HG02943 (cell line): ENCODE results near the gene IL22.

ENCODE experiments used
- ATAC-seq: cut with Tn5 transposase; IDR thresholded peaks from one replicate; pipeline ENCODE4 v1.9.1; 2021; ENCODE audit warnings: mild to moderate bottlenecking, low read depth, moderate library complexity; ENCODE audit not compliant: unreplicated experiment

The IL22 gene

GRCh38 chr12:68264857-68265256 is 11.5 kb upstream of the IL22 start:
- no peak for ATAC-seq

DNA sequence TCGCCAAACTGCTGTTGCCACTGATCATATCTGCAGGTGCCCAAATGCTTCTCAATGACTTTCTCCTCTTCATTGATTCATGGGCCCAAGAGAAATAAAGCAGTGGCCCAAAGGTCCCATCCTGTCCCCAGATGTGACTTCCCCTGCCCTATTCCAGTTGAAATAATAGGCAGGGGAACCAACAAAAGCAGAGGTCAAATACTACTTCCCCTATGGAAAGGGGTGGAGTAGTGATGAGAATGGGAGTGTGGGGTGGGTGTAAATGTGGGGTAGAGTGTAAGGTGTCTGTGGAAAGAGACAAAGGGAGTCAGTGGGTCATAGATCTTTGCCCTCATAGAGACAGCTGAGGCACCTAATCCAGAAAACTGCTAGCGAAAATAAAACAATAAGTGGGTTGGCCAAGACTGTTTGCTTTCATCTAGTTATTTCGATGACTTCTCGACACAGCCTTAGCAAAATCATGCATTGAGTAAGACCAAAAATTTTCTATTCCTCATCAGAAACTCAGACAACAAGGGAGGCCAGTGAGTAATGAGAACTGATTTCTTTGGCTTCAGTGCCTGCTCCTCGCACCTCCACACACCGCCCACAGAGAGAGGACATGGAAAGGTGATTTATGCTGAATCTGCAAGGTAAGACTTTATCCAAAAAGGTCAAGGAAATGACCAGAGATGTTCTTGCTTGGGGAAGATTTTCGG is 10.9 kb upstream of the IL22 start:
- no peak for ATAC-seq

DNA sequence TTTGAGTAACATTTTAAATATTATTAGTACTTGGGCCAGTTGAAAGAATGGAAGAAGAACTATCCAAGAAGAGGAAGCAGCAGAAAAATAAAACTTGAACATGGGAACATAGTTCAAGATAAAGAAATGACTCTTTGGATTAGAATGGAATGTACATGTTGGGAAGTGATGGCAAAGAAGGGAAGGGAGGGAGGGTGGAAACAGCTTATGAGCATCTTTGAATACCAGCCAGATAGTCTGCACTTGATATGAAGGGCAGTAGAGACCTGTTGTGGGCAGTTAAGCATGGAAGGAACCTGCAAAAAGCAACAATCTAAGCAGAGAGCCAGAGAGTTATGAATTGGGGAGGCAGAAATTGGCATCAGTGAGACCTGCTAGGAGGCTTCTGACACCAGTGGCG is 10.0 kb upstream of the IL22 start:
- no peak for ATAC-seq

GRCh38 chr12:68261896-68262295 is 8.5 kb upstream of the IL22 start:
- no peak for ATAC-seq

DNA sequence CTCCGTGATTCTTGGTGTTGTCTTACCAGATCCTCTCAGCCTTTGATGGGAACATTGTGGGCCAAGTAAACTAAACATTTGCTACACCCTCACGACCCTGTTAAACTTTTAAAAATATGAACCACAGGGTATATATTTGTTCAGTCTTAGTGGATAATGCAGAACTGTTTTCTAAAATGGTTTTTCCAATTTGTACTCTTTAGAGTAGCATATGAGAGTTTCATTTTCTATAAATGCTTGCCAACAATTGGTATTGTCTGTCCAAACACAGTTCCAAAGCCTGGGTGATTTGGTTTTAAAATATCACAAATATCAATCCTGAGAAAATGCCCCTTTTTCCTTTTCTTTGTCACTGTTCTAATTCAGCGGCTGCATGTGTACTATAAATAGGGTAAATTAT is 6.7 kb upstream of the IL22 start:
- no peak for ATAC-seq

DNA sequence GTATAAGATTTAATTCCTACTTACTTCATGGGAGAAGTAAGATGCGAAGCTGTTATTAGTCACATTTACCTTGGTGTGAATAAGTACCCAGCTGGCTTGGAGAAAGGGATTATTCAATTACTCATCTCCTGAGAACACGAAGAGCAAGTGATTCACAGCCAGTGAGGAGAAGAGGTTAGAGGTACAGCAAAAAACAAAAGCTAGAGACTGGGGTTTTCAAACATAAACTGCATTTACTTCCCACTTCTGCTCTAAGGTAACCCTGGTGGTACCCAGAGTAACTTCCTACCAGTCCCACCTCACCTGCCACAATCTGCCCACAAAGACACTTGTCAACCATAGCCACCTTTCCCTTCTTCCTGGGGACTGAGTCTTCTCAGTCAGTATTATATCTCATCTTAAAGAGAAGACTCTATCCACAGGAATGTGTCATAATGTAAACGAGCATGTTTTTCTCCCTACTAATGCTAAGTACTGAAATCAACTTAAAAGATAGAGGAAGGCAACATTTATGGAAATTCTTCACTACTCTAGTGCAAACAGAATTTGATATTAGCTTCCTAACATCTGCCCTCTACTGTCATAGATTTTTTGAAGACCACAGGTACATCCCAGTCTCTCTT is 6.0 kb upstream of the IL22 start:
- ATAC-seq = no peak

GRCh38 chr12:68252077-68252476 is 1.3 kb downstream of the IL22 start:
- ATAC-seq = no peak

DNA sequence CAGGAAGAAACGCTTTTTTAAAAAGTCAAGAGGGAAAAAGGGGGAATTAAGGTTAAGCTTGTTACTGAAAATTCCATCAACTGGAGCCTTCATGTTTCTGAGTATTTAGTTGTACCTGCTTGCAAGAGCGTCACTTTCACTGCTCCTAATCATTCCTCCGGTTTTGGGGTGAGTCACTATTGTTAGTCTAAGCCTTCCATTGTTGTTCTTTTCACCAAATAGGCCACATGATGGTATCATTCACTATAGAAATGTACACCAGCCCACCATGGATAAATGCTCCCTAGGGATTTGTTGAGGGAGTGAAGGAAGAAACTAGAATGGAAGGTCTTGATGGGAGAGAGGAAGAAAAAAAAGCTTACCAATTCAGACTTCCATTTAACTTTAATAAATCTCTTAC is 3.0 kb downstream of the IL22 start:
- ATAC-seq = no peak

DNA sequence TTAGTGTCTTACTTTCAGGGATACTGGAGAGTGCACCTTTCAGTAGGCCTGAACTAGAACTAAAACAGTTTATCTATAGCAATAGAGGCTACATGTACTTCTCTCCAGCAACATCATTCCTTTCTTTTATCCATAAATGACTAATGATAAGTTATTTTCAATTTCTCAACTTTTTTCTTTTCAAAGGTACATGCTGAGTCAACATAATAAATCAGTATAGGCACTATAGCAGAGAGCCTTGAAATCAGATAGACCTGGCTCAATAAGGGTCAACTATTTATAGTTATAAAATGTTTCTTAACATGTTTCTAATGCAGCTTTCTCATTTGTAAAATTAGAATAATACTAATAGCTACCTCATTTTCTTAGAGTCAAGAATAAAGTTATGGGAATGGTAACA is 5.6 kb downstream of the IL22 start:
- ATAC-seq = no peak

GRCh38 chr12:68246350-68246749 is 7.1 kb downstream of the IL22 start:
- no peak for ATAC-seq

DNA sequence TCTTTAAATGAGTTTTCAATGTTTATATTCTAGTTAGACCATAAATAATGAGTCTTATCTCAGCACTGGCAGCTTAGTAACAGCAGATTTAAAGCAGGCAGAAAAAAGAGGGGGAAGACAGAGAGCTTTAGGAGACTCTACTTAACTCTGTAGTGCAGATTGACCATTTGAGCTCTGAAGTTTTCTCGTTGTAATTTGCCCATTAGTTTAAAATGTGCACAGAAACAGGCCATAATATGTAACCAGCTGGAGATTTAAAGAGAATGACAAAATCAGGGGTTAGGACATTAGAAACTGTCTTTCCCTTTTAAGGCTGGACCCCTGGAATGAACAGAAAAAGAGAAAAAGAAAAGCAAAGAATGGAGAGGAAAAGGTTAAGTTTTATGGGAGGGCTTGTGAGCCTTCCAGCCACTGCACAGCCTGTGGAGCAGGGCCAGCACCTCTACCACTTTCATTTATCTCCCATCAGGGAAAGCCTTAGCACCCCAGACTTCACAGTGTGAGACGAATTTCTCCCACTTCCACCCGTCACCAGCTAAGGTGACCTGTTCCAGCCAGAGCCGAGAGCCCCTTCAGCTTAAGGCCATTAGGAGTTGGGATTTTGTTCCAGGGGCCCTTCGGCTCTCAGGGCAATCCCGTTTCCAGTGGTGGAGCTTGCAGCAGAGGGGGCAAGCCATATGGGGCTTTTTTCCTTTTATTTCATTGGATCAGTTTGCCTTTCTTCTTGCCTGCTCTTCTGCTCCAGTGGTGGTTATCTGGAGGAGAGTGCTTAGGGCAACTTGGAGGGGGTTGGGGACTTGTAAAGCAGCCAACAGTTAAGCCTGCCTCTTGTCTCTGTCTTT is 8.0 kb downstream of the IL22 start:
- no peak for ATAC-seq

DNA sequence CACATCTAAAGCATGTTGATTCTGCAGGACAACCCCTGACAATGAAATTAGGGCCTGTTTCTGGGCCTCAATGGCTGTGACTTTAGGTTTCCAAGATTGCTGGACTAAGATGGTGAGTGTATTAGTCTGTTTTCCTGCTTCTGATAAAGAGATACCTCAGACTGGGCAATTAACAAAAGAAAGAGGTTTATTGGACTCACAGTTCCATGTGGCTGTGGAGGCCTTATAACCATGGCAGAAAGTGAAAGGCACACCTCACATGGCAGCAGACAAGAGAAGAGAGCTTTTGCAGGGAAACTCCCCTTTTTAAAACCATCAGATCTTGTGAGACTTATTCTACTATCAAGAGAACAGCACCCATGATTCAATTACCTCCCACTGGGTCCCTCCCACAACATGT is 10.6 kb downstream of the IL22 start:
- ATAC-seq = no peak

GRCh38 chr12:68240975-68241374 is 12.4 kb downstream of the IL22 start:
- ATAC-seq = peak; percentile 98

- no peak for ATAC-seq
These were observed 13.3 kb downstream of the IL22 start for GRCh38 chr12:68240079-68240478.

DNA sequence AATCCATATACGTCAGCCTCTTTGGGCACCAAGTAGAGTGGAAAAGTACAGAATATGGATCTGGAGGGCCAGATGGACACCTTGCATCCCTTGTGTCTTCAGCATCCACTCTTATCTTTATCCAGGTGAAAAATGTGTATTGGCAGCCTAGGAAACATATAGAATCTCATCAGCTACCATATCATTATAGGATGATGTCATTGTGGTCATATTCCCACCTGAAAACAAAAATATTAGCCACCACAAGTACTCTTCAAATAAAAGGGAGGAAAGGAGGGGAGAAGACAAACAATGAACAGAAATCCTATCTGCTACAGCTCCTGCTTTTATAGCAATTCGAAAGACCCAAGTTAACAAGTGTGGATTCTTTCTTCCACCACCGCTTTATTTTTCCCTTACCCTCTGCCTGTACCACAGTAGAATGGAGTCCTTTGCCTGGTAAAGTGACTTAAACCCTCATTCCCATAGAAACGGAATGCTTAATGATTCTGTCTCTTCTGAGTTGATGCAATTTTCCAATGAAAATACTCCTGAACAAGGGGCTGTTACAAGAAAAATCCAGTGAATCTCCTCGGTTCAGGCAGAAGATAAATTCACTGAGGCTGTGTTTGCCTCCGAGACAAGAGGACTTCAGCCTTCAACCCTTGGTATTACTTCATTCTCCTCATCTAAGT is 14.0 kb downstream of the IL22 start:
- no peak for ATAC-seq

- ATAC-seq = no peak
These were observed 15.8 kb downstream of the IL22 start for GRCh38 chr12:68237619-68238018.

GRCh38 chr12:68237078-68237477 is 16.3 kb downstream of the IL22 start:
- no peak for ATAC-seq

- ATAC-seq = peak; percentile 56
These were observed 16.9 kb downstream of the IL22 start for GRCh38 chr12:68236421-68237059.

- ATAC-seq = no peak
These were observed 17.8 kb downstream of the IL22 start for GRCh38 chr12:68235576-68235975.

GRCh38 chr12:68234140-68234539 is 19.3 kb downstream of the IL22 start:
- no peak for ATAC-seq

GRCh38 chr12:68233498-68233897 is 19.9 kb downstream of the IL22 start:
- ATAC-seq = no peak
